GM04504 (cell line): ENCODE measurements around the gene PALS1.

Experiments
- DNase-seq: peaks from one replicate; pipeline ENCODE4 v3.0.0-alpha.2; 2012; ENCODE audit warnings: low read depth

Gene PALS1

GRCh38 chr14:67241411-67242167 lies at the start of gene PALS1:
TSS of gene PALS1 (plus strand) at chr14:67241435. CDS start at chr14:67279171, 37,736 bp downstream.
- peak; percentile 53 for DNase-seq

- DNase-seq, result no peak
These were observed 49.4 kb upstream of the PALS1 start for GRCh38 chr14:67191768-67192290.

DNA sequence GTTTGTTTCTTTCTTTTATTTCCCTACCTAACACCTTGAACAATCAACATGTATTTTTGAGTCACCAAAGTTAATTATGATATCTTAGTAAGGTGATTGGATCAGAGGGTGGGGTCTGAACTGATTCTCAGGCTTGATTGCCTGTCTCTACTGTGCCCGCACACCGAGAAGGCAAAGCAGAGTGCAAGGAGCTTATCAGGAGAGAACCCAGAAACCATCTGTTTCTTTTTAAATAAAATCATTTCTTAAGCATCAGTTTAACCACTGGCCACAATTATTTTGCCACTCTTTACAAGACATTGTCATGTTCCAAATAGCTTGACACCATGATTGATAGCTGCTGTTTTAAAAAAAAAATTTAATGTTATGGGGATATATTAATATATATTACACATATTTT lies 48.9 kb upstream of the PALS1 start:
- no peak for DNase-seq

DNA sequence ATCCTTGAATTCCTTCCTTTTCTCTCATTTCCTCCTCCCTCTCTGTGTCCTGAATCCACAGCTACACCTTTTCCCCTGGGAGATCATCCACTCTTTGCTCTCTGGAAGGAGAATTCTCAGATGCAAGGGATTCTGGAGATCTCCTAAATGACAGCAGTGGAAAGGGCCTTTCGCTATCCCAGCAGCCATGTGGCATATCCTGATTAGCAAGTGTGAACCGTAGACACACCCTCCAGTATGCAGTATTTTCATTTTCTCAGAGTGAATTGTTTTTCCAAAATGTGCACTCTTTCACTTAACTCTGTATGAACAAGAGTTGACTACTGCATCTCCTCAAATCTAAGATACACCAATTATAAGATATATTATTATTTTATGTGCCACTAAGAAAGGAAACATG lies 46.0 kb upstream of the PALS1 start:
- DNase-seq, result no peak

DNA sequence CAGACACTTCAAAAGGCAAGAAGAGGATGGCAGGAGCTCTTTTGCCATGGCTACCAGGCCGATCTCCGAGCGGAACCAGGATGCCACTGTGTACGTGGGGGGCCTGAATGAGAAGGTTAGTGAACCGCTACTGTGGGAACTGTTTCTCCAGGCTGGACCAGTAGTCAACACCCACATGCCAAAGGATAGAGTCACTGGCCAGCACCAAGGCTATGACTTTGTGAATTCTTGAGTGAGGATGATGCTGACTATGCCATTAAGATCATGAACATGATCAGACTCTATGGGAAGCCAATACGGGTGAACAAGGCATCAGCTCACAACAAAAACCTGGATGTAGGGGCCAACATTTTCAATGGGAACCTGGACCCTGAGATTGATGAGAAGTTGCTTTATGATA lies 42.2 kb upstream of the PALS1 start:
- DNase-seq, result no peak

GRCh38 chr14:67207810-67208209 lies 33.4 kb upstream of the PALS1 start:
- DNase-seq, result no peak

DNA sequence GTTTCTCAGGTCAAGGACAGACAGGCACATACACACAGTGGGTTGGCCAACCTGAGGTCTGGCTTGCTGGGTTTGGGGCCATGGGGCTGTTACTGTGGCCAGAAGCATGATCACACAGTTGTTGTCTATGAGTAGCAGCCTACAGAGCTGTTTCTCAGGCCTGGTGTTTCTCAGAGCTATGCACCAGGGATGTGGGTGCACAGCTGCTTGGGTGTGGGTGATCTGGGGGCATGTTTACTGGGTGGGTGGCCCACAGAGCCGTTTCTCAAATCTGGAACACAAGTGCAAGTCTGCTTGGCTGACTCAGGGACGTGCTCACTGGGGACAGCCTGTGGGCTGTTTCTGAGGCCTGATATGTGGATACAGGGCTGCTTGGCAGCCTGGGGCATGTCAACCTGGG lies 23.1 kb upstream of the PALS1 start:
- DNase-seq, result no peak

- peak; percentile 23 for DNase-seq
These were observed 19.8 kb upstream of the PALS1 start for GRCh38 chr14:67221248-67221981.

- DNase-seq, result no peak
These were observed 19.3 kb upstream of the PALS1 start for GRCh38 chr14:67221982-67222328.

DNA sequence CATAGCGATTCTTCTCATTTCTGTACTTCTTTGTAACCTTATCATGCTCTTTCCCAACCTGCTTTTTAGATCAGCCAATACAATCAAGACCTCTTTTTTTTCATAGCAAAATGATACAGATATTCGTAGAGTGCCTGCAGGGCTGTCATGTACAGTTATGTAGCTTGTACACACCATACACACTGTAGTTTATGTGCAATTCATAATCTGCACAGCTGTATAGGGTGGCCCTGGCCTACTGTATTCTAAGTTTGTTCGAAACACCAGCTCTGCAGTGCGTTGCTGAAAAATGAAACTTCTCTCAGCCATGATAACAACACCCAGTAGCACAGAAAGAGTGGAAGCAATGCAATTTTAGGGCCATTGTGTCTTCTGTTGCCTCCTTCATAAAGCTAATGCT lies 15.7 kb upstream of the PALS1 start:
- no peak for DNase-seq

DNA sequence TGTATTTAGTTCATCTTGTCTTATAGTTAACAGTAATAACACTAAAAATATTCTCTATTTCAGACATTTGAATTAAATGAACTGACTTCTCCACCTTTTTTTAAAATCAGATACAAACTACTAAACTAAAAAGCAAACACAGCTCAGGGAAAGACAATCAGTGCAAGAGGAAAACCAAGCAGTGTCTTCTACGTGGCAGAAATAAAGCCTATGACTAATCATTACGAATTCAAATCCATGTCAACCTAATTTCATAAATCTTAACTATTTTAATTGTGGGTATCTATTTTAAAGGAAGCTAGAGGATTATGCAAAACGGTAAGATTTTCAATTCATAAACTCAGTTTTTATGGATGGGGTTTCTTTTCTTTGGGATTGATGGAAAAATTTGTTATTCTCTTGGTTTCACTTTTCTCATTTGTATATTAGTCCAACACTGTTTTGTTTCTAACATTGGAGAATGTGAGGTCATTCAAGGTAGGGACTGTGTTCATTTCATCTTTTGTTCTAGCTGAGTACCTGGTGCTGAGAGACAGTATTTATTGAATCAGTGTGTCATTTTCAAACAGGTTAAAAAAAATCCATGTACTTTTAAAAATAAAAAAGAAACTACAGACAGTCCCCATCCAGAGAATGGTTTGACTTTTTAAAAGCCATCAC lies 12.8 kb upstream of the PALS1 start:
- peak; percentile 28 for DNase-seq

GRCh38 chr14:67232066-67232465 lies 9.2 kb upstream of the PALS1 start:
- DNase-seq, result no peak

GRCh38 chr14:67232621-67233020 lies 8.6 kb upstream of the PALS1 start:
- DNase-seq, result no peak

- DNase-seq, result no peak
These were observed 3.6 kb upstream of the PALS1 start for GRCh38 chr14:67237591-67237990.

- DNase-seq, result no peak
These were observed 1.7 kb upstream of the PALS1 start for GRCh38 chr14:67239582-67239981.

DNA sequence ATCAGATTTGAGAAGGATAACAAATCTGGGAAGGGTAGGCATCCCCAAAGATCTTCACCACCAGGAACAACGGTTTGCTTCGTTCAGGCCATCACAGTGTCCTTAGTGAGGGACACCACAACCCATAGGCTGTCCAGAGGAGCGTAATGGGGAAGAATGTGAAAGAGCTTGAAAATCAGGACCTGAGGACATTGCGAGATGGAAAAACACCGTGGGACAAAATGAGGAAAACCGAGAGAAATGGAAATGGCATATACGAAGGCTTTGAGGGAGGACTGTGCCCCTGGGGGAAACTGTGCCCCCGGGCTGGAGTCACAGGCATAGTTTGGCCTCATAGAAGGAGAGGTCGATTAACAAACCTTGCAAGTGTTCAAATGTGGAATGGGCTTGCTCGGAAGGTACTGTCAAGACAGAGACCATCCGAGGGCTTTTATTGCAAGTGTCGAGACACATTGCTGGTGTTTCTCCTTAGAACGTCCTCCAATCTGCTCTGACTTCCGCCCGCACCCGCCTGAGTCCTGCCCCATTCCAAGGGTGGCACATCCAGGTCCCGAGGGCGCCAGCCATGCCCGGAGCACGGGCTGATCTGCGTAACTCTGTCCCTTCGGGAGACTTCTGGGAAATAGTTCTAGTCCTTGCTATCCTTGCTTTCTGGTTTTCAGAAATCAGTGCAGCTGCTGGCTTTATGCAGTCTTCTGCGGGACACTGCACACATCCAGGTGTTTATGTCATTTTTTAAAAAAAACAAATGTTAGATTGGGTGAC lies 885 bp upstream of the PALS1 start:
- DNase-seq, result no peak

DNA sequence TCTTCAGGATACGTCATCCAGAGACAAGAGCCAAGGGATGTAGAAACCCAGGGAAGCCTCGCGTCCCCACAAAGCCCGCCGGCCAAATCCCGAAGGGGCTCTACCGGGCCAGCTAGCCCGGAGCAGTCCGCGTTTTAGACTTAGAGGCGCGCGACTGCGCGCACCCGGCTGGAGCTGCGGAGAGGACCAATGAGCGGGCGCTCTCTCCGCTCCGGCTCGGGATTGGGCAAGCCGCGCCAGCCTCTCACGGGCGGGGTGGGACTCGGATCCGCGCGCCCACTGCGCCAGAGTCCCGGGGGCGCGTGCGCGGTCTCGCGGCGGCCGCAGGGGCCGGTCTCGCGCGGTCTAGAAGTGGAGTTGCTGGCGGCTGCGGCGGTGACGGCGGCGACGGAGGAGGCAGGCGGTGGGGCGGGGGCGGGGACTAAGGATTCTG lies 241 bp upstream of the PALS1 start:
- DNase-seq, result peak; percentile 94

DNA sequence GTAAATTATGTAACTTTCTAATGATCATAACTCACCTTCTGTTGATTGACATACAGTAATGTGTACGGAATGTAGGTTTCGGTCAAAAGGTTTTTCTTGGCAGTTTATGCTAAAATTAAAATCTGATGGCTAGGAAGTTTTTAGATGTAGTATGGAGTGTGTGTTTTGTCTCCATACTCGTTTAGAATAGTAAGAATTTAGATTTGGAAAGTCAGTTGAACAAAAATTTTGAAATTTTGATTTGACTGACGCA lies 859 bp downstream of the PALS1 start:
- DNase-seq, result no peak

DNA sequence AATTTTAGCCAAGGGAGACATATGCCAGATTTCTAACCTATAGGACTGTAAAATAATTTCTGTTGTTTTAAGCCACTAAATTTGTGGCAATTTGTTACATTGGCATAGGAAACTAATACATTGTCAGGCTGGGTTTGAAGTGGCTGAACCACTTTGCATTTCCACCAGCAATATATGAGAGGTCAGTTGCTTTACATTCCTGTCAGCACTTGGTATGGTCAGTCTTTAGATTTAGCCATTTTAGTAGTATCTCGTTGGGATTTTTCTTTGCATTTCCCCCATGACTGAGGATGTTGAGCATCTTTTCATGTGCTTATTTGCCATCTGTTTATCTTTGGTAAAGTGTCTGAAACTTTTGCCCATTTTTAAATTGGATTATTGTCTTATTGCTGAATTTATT lies 3.9 kb downstream of the PALS1 start:
- no peak for DNase-seq

DNA sequence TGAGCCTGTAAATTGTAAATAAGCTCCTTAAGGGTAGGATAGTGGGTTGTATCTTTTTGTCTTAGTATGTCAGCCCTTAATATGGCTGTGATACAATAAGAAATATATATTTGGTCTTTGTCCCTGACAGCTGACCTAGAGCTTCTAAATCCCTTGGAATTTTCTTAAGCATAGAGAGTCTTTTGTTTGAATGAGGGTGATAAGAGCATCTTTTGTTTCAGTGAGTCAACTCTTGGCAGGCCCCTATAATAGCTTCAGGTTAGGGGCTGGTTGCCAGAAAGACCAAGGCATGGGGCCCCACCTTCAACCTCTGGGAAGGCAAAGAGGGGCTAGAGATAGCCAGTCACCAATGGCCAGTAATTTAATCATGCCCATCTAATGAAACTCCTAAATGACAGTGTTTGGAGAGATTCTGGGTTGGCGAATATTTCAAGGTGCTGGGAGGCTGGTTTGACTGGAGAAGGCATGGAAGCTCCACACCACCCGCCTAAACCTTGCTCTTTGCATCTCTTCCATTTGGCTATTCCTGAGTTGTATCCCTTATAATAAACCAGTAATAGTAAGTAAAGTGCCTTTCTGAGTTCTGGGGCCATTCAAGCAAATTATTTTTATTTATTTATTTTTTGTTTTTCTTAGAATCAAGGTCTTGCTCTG lies 10.5 kb downstream of the PALS1 start:
- DNase-seq, result no peak

DNA sequence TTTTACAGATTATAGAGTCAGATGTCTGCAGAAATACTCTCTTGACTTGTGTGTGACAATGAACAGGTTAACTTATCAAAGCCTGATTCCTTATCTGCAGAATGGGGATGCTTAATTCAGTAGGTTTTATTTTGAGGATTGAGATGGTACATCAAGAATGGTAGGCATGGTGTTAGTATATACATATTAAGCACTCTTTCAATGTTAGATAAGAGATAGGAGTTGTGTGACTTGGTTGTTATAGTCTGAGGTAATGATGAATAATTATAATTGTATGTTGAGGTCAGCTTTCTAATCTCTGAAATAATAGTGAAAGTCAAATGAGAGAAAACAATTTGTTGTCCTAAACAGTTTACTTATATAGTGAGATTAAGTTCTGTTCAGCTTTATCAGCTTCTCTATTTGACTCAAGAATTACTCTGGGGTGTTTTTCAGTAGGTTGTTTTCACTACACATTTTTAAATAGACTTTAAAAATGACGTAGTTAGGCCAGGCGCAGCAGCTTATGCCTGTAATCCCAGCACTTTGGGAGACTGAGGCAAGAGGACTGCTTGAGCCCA lies 11.9 kb downstream of the PALS1 start:
- DNase-seq, result no peak

DNA sequence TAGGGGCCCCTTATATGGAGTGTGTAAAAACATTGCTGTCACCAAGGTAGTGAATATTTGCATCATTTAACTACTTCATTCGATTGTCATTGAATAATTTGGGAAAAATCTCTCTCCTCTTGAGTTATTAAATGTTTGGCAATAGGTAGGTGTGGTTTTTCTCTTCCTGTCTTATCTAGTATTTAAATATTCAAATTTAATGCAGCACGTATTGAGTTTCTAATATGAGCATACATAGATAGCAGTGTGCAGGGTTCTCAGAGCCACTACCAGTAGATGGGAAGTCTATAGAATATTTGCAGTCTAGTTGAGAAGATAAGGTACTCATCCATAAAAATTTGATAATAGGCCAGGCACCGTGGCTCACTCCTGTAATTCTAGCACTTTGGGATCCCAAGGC lies 16.7 kb downstream of the PALS1 start:
- no peak for DNase-seq
